GM12878 (cell line): ENCODE data around the gene IFITM2. TPM values are rescaled to one million over a fixed set of nuclear protein-coding genes. Genes with fewer than 3 reads are reported as not detected.

Experiments used
- ATAC-seq: fragments of 200-7000 bp; cut with Tn5 transposase; 3 replicates; pipeline ENCODE4 v1.9.1; 2020; ENCODE audit warnings: mild to moderate bottlenecking, moderate library complexity
- BruUV-seq: library from RNA; stranded (reverse); fragments of 400-500 nt; replicated peaks from 2 replicates; lab custom pipeline; 2021; lab: Mats Ljungman, UMichigan
- CTCF ChIA-PET: fragments of 300-600 bp; sonication (Branson Sonifier 250); formaldehyde crosslinking; extraction: SDS; loops from one replicate; lab custom pipeline; 2021; ENCODE audit warnings: inconsistent platforms; lab: Yijun Ruan, JAX
- POLR2A ChIA-PET: fragments of 350-600 bp; formaldehyde crosslinking; extraction: SDS; loops from one replicate; lab custom pipeline; 2021; ENCODE audit warnings: inconsistent platforms; lab: Charles Lee
- RAD21 ChIA-PET: fragments of 300-600 bp; sonication (Branson Sonifier 250); formaldehyde crosslinking; loops from one replicate; lab custom pipeline; 2023; ENCODE audit warnings: antibody characterized with exemption; ENCODE audit not compliant: unreplicated experiment; lab: Charles Lee
- SMC1A ChIA-PET: fragments of 300-600 bp; sonication (Branson Sonifier 250); formaldehyde crosslinking; loops from one replicate; lab custom pipeline; 2023; ENCODE audit not compliant: unreplicated experiment, uncharacterized antibody; lab: Charles Lee
- DNase-seq: peaks from one replicate; pipeline ENCODE4 v3.0.0-alpha.2; 2011; ENCODE audit warnings: low read depth, low spot score
- FAIRE-seq: peaks from 3 replicates; lab custom pipeline; 2011; peaks lifted over from hg19 to GRCh38; lab: Jason Lieb, UNC
- H2AFZ ChIP-seq: 2 replicates; pipeline ENCODE4 v1.6.0; 2011; ENCODE audit warnings: low read depth, low read length, control low read depth; ENCODE audit not compliant: control insufficient read depth
- H3K27ac ChIP-seq: 2 replicates; pipeline ENCODE4 v1.5.1; 2011; ENCODE audit warnings: control low read depth; ENCODE audit not compliant: control insufficient read depth, insufficient read depth
- H3K27me3 ChIP-seq, 2 experiments: replicated peaks in 1 of 2; 2 replicates each; pipeline versions ENCODE4 v1.6.0 to v1.6.1; 2011; ENCODE audit warnings: low read length in 1 of 2; ENCODE audit not compliant: control insufficient read depth in 2 of 2, insufficient read depth in 2 of 2
- H3K36me3 ChIP-seq, 2 experiments: 2 replicates each; pipeline ENCODE4 v1.5.1; 2011; ENCODE audit warnings: low read length in 1 of 2; ENCODE audit not compliant: control insufficient read depth in 2 of 2, insufficient read depth in 2 of 2
- H3K4me1 ChIP-seq: 2 replicates; pipeline ENCODE4 v1.6.1; 2011; ENCODE audit warnings: mild to moderate bottlenecking, low read length, moderate library complexity, mixed read lengths; ENCODE audit not compliant: control insufficient read depth, insufficient read depth
- H3K4me2 ChIP-seq: 2 replicates; pipeline ENCODE4 v1.6.0; 2011; ENCODE audit warnings: control low read depth; ENCODE audit not compliant: control insufficient read depth, insufficient read depth
- H3K4me3 ChIP-seq: fragments of 200-600 bp; sonication (generic); 2 replicates; pipeline ENCODE4 v1.5.1; 2016
- H3K79me2 ChIP-seq: 2 replicates; pipeline ENCODE4 v1.6.0; 2011; ENCODE audit warnings: low read length; ENCODE audit not compliant: control insufficient read depth, insufficient read depth
- H3K9ac ChIP-seq: 2 replicates; pipeline ENCODE4 v1.8.0; 2011; ENCODE audit warnings: low read length, control low read depth, mixed read lengths; ENCODE audit not compliant: control insufficient read depth, insufficient read depth
- H3K9me3 ChIP-seq: replicated peaks from 3 replicates; pipeline ENCODE4 v1.5.1; 2011; ENCODE audit warnings: mild to moderate bottlenecking, low read length; ENCODE audit not compliant: control insufficient read depth, insufficient read depth
- H4K20me1 ChIP-seq: 2 replicates; pipeline ENCODE4 v1.6.0; 2011; ENCODE audit not compliant: control insufficient read depth, insufficient read depth
- FOXM1 ChIP-seq: IDR thresholded peaks from 2 replicates; pipeline ENCODE4 v1.6.1; 2012; ENCODE audit warnings: low read depth, mild to moderate bottlenecking, inconsistent platforms, low read length, moderate library complexity
- IKZF2 ChIP-seq, 2 experiments: fragments of 450-650 bp; IDR thresholded peaks; 2 replicates each; pipeline ENCODE4 v1.6.1; 2017; ENCODE audit warnings: mild to moderate bottlenecking in 2 of 2, moderate library complexity in 2 of 2
- IRF4 ChIP-seq: IDR thresholded peaks from 2 replicates; pipeline ENCODE4 v1.6.1; 2011; ENCODE audit warnings: low read depth, low read length
- KDM1A ChIP-seq: fragments of 200-600 bp; sonication (generic); IDR thresholded peaks from 2 replicates; pipeline ENCODE4 v1.6.1; 2016; ENCODE audit warnings: borderline replicate concordance
- LARP7 ChIP-seq: fragments of 450-650 bp; IDR thresholded peaks from 2 replicates; pipeline ENCODE4 v1.6.1; 2017; ENCODE audit warnings: mild to moderate bottlenecking
- MEF2B ChIP-seq: fragments of 450-650 bp; IDR thresholded peaks from 2 replicates; pipeline ENCODE4 v1.6.1; 2018; ENCODE audit warnings: mild to moderate bottlenecking, moderate library complexity; ENCODE audit not compliant: partially characterized antibody, poor library complexity, severe bottlenecking
- MXI1 ChIP-seq: fragments of 150-350 bp; IDR thresholded peaks from 2 replicates; pipeline ENCODE4 v1.6.1; 2011; ENCODE audit warnings: low read depth, mild to moderate bottlenecking, inconsistent platforms, low read length, improper control_type of control experiment
- POLR2A ChIP-seq: IDR thresholded peaks from 2 replicates; pipeline ENCODE4 v1.6.1; 2011; ENCODE audit warnings: low read depth, mild to moderate bottlenecking, low read length
- POLR2AphosphoS2 ChIP-seq: IDR thresholded peaks from 2 replicates; pipeline ENCODE4 v1.6.1; 2011; ENCODE audit warnings: low read depth, mild to moderate bottlenecking, low read length, improper control_type of control experiment, moderate library complexity
- RCOR1 ChIP-seq: conservative IDR thresholded peaks from 2 replicates; pipeline ENCODE4 v1.6.1; 2012; ENCODE audit warnings: low read depth, low read length, improper control_type of control experiment
- SP1 ChIP-seq: IDR thresholded peaks from one replicate; pipeline ENCODE4 v1.6.1; 2011; ENCODE audit warnings: low read depth, low read length
- USF1 ChIP-seq: IDR thresholded peaks from 2 replicates; pipeline ENCODE4 v1.6.1; 2011; ENCODE audit warnings: borderline replicate concordance, low read depth, mild to moderate bottlenecking, moderate library complexity, mixed read lengths, low read length; ENCODE audit not compliant: insufficient read depth; ENCODE audit errors: extremely low read length
- YY1 ChIP-seq: IDR thresholded peaks from 2 replicates; pipeline ENCODE4 v1.6.1; 2011; ENCODE audit warnings: low read depth, mild to moderate bottlenecking, low read length
- WGBS: methylation state at CpG from one replicate; pipeline ENCODE4 v1.1.6; 2016; ENCODE audit warnings: low lambda C conversion rate; ENCODE audit not compliant: insufficient replicate concordance, insufficient coverage; ENCODE audit errors: missing lambda C conversion rate; 5-methylcytosine and 5-hydroxymethylcytosine counted together
- in situ Hi-C: fragments of 300-500 bp; cut with MboI; formaldehyde crosslinking; loops from 9 replicates; pipeline ENCODE4 v1.14.3; 2018; ENCODE audit warnings: mixed read lengths
- intact Hi-C: fragments of 100-400 bp; cut with micrococcal nuclease; formaldehyde crosslinking; loops from one replicate; pipeline ENCODE4 v1.14.2; 2022; ENCODE audit not compliant: unreplicated experiment
- polyA plus RNA-seq, 11 experiments: library from polyadenylated mRNA; depleted of rRNA in 4 of 11; unstranded in 6 of 11; stranded (reverse) in 5 of 11; fragments of >200 nt; fragmentation: Nextera tagmentation in 4 of 11; fragmentation: Illumina TruSeq in 1 of 11; extraction: Ambion mirVana in 4 of 11; extraction: Trizol in 1 of 11; gene quantifications; 1 replicate in 1 of 11; 2 replicates in 10 of 11; pipeline versions ENCODE4 v1.2.1 to v1.2.3, GENCODE V29; 2011 to 2016; ENCODE audit warnings: inconsistent platforms in 2 of 11, missing spikeins in 2 of 11, low read depth in 1 of 11
- total RNA-seq, 4 experiments: library from RNA; depleted of rRNA in 3 of 4; stranded (reverse); fragments of >200 nt in 3 of 4; fragmentation: Illumina TruSeq in 1 of 4; extraction: Trizol in 1 of 4; gene quantifications; 2 replicates each; pipeline versions ENCODE4 v1.2.1 to v1.2.3, GENCODE V29; 2013 to 2021
- TF ChIP-seq, protein P1 (sequence below): fragments of 450-650 bp; IDR thresholded peaks from 2 replicates; pipeline ENCODE4 v1.6.1; 2018; ENCODE audit warnings: borderline replicate concordance, mild to moderate bottlenecking; ENCODE audit not compliant: partially characterized antibody

Gene IFITM2
- total and polyA plus RNA-seq, 10 of the 15 experiments (the other 5 are each of a cell fraction or from before 2014, with no cell fraction given), result 116 to 3,672 (median 724) TPM

DNA sequence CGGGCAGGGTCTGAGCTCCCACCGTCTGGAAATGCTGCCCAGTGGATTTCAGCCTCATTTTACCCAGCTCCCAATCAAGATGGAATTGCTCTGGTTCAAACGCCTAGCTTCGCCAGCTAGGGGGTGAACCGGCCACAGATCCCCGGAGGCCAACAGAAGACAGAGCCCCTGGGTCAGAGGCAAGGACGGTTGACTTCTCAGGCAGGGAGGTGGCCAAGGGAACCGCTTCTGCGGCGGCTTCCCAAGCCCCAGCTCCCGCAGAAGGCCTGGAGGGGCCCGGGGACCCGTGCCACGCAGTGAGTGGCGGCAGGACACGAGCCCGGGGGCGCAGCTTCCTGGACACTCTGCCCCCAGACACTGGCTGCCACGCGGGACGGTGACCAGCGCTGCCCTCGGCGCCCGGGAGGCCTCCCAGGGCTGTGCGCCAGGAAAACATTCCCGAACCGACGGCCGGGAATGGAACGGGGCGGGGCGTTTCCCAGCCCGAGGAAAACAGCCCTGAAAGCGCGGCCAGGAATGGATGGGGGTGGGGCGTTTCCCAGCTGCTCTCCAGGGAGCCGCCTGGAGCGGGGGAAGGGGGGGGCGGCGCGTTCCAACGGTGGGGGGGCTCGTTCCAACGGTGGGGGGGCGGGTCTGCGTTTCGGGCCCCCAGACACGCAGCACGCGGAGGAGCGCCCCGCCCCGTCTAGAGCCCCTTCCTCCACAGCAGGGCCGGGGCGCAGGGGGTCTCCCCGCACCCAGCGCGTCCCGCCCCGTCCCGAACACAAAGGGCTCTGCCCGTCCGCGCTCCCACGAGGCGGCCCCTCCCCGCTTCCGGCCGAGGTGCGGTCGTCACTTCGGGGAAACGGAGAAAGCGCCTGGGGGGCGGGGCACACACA lies 48.2 kb downstream of the IFITM2 start:
- RAD21 ChIA-PET, result interaction anchor here (0.6 to 3.7 kb wide), 14 partner anchors 16 to 259 kb away, joined by 3 to 68 read pairs (median 14); partner anchors contain the start of genes BET1L, IFITM1, IFITM2 and PGGHG
- in situ Hi-C loops (loop anchor here (5.0 kb wide), 1 partner anchor 104 kb away; no protein-coding TSS in a partner anchor), intact Hi-C loops (loop anchor here (2.0 to 10.0 kb wide), 3 partner anchors 43 to 149 kb away; partner anchors contain the start of genes BET1L and RIC8A)
- peak overlapping the region; percentile 73 for H3K4me3 ChIP-seq
- peak overlapping the region; percentile 100 for H3K27ac ChIP-seq
- H3K36me3 ChIP-seq, result no peaks in the 10 kb centered on the region
- BruUV-seq, result TSS peak; percentile 100
- peak overlapping the region; percentile 3; the same call in 1 of the 2 replicates for H2AFZ ChIP-seq
- H3K9ac ChIP-seq, result peak overlapping the region; percentile 100
- POLR2A ChIA-PET, result interaction anchor here (0.6 to 3.9 kb wide), 15 partner anchors 13 to 149 kb away, joined by 3 to 86 read pairs (median 11); partner anchors contain the start of genes BET1L, IFITM2 and RIC8A
- peaks cover 7% of the 10 kb centered on the region for H3K79me2 ChIP-seq
- DNase-seq (peak; percentile 49), ATAC-seq (peak; percentile 84), FAIRE-seq (no peak)
- H3K4me1 ChIP-seq, result peaks cover 33% of the 10 kb centered on the region
- H3K27me3 ChIP-seq, result no peaks in the 10 kb centered on the region
- WGBS, result under 1% methylated on average over 66 of the region's 76 CpGs
- H4K20me1 ChIP-seq, result no peaks in the 10 kb centered on the region
- peaks cover 5% of the 10 kb centered on the region; the same call in 1 of the 3 replicates for H3K9me3 ChIP-seq
- CTCF ChIA-PET, result interaction anchor here (1.1 to 3.9 kb wide), 15 partner anchors 16 to 148 kb away, joined by 3 to 31 read pairs (median 10); partner anchors contain the start of genes BET1L, IFITM1, IFITM2 and RIC8A
- H3K4me2 ChIP-seq, result peak overlapping the region; percentile 100
- SMC1A ChIA-PET, result interaction anchor here (0.7 to 4.6 kb wide), 13 partner anchors 16 to 148 kb away, joined by 3 to 44 read pairs (median 5); partner anchors contain the start of genes BET1L, IFITM2, PSMD13 and RIC8A
- TF ChIP-seq RCOR1, result no peak
- no peak for TF ChIP-seq IRF4
- peak; percentile 44 for TF ChIP-seq MEF2B
- TF ChIP-seq MXI1, result no peak
- no peak; the same call in 1 of the 2 replicates for TF ChIP-seq YY1
- TF ChIP-seq POLR2A, result peak; percentile 80
- no peak; the same call in 1 of the 2 replicates for TF ChIP-seq POLR2AphosphoS2
- no peak for TF ChIP-seq USF1
- TF ChIP-seq KDM1A, result no peak
- TF ChIP-seq IKZF2 (IDR thresholded peaks at IDR 0.05), result peak; percentile 79 to 80
- peak; percentile 10 for TF ChIP-seq SP1
- no peak for TF ChIP-seq FOXM1
- TF ChIP-seq, protein P1, sequence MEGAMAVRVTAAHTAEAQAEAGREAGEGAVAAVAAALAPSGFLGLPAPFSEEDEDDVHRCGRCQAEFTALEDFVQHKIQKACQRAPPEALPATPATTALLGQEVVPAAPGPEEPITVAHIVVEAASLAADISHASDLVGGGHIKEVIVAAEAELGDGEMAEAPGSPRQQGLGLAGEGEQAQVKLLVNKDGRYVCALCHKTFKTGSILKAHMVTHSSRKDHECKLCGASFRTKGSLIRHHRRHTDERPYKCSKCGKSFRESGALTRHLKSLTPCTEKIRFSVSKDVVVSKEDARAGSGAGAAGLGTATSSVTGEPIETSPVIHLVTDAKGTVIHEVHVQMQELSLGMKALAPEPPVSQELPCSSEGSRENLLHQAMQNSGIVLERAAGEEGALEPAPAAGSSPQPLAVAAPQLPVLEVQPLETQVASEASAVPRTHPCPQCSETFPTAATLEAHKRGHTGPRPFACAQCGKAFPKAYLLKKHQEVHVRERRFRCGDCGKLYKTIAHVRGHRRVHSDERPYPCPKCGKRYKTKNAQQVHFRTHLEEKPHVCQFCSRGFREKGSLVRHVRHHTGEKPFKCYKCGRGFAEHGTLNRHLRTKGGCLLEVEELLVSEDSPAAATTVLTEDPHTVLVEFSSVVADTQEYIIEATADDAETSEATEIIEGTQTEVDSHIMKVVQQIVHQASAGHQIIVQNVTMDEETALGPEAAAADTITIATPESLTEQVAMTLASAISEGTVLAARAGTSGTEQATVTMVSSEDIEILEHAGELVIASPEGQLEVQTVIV, result no peak
- no peak; the same call in 1 of the 2 replicates for TF ChIP-seq LARP7
